Caco-2 (cell line): ENCODE data around the gene MAB21L3. TPM values are rescaled to one million over a fixed set of nuclear protein-coding genes. Genes with fewer than 3 reads are reported as not detected.

ENCODE experiments used
- BruUV-seq: library from RNA; stranded (reverse); fragments of 400-500 nt; replicated peaks from 2 replicates; lab custom pipeline; 2021; lab: Mats Ljungman, UMichigan
- CTCF ChIA-PET: fragments of 300-600 bp; sonication (Branson Sonifier 250); formaldehyde crosslinking; loops from one replicate; lab custom pipeline; 2022; ENCODE audit warnings: antibody characterized with exemption; lab: Charles Lee
- POLR2A ChIA-PET: fragments of 300-600 bp; sonication (Branson Sonifier 250); formaldehyde crosslinking; loops from one replicate; lab custom pipeline; 2022; ENCODE audit warnings: antibody characterized with exemption; lab: Charles Lee
- DNase-seq, 2 experiments: peaks; one replicate each; pipeline versions ENCODE4 v3.0.0 to v3.0.0-alpha.2; 2020 to 2022
- H3K27me3 ChIP-seq: replicated peaks from 2 replicates; pipeline ENCODE4 v1.6.0; 2011; ENCODE audit warnings: low read length; ENCODE audit not compliant: control insufficient read depth, insufficient read depth
- H3K36me3 ChIP-seq: 2 replicates; pipeline ENCODE4 v1.5.1; 2011; ENCODE audit warnings: low read length; ENCODE audit not compliant: control insufficient read depth, insufficient read depth
- H3K4me1 ChIP-seq: fragments of 250-450 bp; sonication (Bioruptor Pico); 2 replicates; pipeline ENCODE4 v1.5.1; 2020; ENCODE audit warnings: mild to moderate bottlenecking
- H3K4me3 ChIP-seq: 2 replicates; pipeline ENCODE4 v1.5.1; 2011; ENCODE audit warnings: low read depth, mild to moderate bottlenecking, control low read depth, low read length
- H3K9me3 ChIP-seq: fragments of 250-450 bp; sonication (Bioruptor Pico); 2 replicates; pipeline ENCODE4 v1.5.1; 2020; ENCODE audit warnings: mild to moderate bottlenecking, moderate library complexity
- H3K27ac Mint-ChIP-seq: one replicate; pipeline ENCODE4 v1.8.0; 2022; ENCODE audit warnings: mixed read lengths; ENCODE audit not compliant: unreplicated experiment
- H3K27me3 Mint-ChIP-seq: one replicate; pipeline ENCODE4 v1.8.0; 2022; ENCODE audit warnings: mixed read lengths; ENCODE audit not compliant: insufficient read depth, unreplicated experiment
- H3K36me3 Mint-ChIP-seq: one replicate; pipeline ENCODE4 v1.8.0; 2022; ENCODE audit warnings: mild to moderate bottlenecking, mixed read lengths; ENCODE audit not compliant: insufficient read depth, unreplicated experiment
- H3K4me1 Mint-ChIP-seq: one replicate; pipeline ENCODE4 v1.8.0; 2022; ENCODE audit warnings: low read depth, mixed read lengths; ENCODE audit not compliant: unreplicated experiment
- H3K4me3 Mint-ChIP-seq: one replicate; pipeline ENCODE4 v1.8.0; 2022; ENCODE audit warnings: mild to moderate bottlenecking, moderate library complexity, mixed read lengths; ENCODE audit not compliant: unreplicated experiment
- H3K9me3 Mint-ChIP-seq: one replicate; pipeline ENCODE4 v1.8.0; 2022; ENCODE audit warnings: mixed read lengths; ENCODE audit not compliant: unreplicated experiment
- intact Hi-C: fragments of 100-400 bp; cut with micrococcal nuclease; formaldehyde crosslinking; loops from one replicate; pipeline ENCODE4 v1.10.0; 2022; ENCODE audit not compliant: unreplicated experiment
- total RNA-seq: library from RNA; stranded (reverse); gene quantifications from 2 replicates; pipeline ENCODE4 v1.2.3, GENCODE V29; 2022
- TF ChIP-seq, protein P1 (sequence below), 2 experiments: fragments of 200-600 bp in 1 of 2; IDR thresholded peaks; 1 replicate in 1 of 2; 2 replicates in 1 of 2; pipeline versions ENCODE4 v1.5.1 to v1.8.0; 2011 to 2022; ENCODE audit warnings: antibody characterized with exemption in 1 of 2, control low read depth in 1 of 2, inconsistent platforms in 1 of 2, low read depth in 1 of 2, low read length in 1 of 2, mild to moderate bottlenecking in 1 of 2, moderate library complexity in 1 of 2; ENCODE audit not compliant: insufficient read depth in 1 of 2, severe bottlenecking in 1 of 2, unreplicated experiment in 1 of 2

Gene MAB21L3
- total RNA-seq, 1 experiment from 2014 or later = 0.66 TPM

- H3K27me3 Mint-ChIP-seq = no peaks in the 10 kb centered on the region
- Histone ChIP-seq H3K27me3 (no peaks in the 10 kb centered on the region), H3K4me3 (no peak overlapping the region), H3K9me3 (no peaks in the 10 kb centered on the region), H3K36me3 (no peaks in the 10 kb centered on the region), H3K4me1 (no peaks in the 10 kb centered on the region)
- H3K36me3 Mint-ChIP-seq = no peaks in the 10 kb centered on the region
- intact Hi-C loops = no loop called here
- DNase-seq = no peak
- CTCF ChIA-PET = no interaction called here
- BruUV-seq = no TSS peak
- TF ChIP-seq, protein P1, sequence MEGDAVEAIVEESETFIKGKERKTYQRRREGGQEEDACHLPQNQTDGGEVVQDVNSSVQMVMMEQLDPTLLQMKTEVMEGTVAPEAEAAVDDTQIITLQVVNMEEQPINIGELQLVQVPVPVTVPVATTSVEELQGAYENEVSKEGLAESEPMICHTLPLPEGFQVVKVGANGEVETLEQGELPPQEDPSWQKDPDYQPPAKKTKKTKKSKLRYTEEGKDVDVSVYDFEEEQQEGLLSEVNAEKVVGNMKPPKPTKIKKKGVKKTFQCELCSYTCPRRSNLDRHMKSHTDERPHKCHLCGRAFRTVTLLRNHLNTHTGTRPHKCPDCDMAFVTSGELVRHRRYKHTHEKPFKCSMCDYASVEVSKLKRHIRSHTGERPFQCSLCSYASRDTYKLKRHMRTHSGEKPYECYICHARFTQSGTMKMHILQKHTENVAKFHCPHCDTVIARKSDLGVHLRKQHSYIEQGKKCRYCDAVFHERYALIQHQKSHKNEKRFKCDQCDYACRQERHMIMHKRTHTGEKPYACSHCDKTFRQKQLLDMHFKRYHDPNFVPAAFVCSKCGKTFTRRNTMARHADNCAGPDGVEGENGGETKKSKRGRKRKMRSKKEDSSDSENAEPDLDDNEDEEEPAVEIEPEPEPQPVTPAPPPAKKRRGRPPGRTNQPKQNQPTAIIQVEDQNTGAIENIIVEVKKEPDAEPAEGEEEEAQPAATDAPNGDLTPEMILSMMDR (IDR thresholded peaks at IDR 0.05; ENCODE audit: insufficient read depth in 1 of 2, low read depth in 1 of 2, low read length in 1 of 2, severe bottlenecking in 1 of 2, unreplicated experiment in 1 of 2) = no peak
- POLR2A ChIA-PET = no interaction called here
- peaks cover 7% of the 10 kb centered on the region for H3K4me1 Mint-ChIP-seq
- no peak overlapping the region for H3K4me3 Mint-ChIP-seq
- H3K27ac Mint-ChIP-seq = no peak overlapping the region
- no peaks in the 10 kb centered on the region for H3K9me3 Mint-ChIP-seq
Measured at GRCh38 chr1:116165572-116165971, 54.4 kb downstream of the MAB21L3 start.

DNA sequence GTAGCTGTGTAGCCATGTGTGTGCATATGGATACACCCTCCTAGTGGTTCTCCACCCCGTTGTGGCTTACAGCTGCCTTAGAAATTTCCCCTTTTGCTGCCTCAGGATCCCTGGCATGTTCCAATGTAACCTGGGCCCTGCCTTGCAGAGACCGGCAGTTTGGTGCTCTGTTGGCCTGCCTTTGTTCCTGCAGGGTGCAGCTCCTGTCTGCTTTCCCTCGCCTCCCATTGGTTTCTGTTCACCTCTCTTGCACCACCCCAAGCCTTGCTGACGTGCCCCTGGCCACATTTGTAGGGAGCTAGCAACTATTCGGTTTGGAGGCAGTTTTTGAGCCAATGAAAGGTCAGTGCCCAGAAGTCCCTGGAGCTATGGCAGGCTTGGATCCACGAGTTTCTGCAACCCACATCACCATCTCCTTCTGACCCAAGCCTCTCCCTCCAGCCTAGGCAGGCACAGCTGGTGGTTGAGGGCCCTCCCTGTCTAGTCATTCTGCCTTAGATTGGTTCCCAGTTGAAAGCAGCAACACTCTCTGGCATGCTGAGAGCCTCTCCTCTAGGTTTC is 54.9 kb downstream of the MAB21L3 start:
- peaks cover 2% of the 10 kb centered on the region; the same call in 1 of the 2 replicates for H3K4me1 ChIP-seq
- H3K4me3 ChIP-seq = no peak overlapping the region
- Mint-ChIP-seq H3K36me3 (no peaks in the 10 kb centered on the region), H3K9me3 (no peaks in the 10 kb centered on the region), H3K4me3 (no peak overlapping the region), H3K4me1 (peaks cover 7% of the 10 kb centered on the region), H3K27ac (no peak overlapping the region), H3K27me3 (no peaks in the 10 kb centered on the region)
- no TSS peak for BruUV-seq
- intact Hi-C loops = no loop called here
- H3K27me3 ChIP-seq = no peaks in the 10 kb centered on the region
- no peaks in the 10 kb centered on the region for H3K36me3 ChIP-seq
- CTCF ChIA-PET = no interaction called here
- TF ChIP-seq, protein P1 (IDR thresholded peaks at IDR 0.05; ENCODE audit: insufficient read depth in 1 of 2, low read depth in 1 of 2, low read length in 1 of 2, severe bottlenecking in 1 of 2, unreplicated experiment in 1 of 2) = no peak
- H3K9me3 ChIP-seq = no peaks in the 10 kb centered on the region
- POLR2A ChIA-PET = no interaction called here
- no peak for DNase-seq

DNA sequence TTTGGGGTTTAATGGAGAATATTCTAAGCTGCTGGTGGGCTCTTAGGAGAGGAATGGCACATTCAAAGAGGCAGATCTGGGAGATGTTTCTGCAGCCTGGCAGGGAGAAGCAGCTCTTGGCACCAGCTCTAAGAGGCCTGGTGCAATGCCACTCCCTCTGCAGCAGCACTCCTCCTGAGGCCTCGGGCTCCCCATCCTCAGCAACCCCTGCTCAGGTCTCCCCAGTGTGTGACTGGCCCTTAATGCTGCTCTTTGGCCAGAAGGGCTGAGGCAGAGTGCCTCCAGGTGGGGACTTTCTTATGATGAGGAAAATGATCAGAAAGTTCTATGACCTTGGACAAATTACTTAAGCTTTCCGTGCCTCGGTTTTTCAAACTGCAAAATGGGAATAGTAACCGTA is 55.5 kb downstream of the MAB21L3 start:
- H3K36me3 Mint-ChIP-seq = no peaks in the 10 kb centered on the region
- Histone ChIP-seq H3K36me3 (no peaks in the 10 kb centered on the region), H3K4me1 (peaks cover 8% of the 10 kb centered on the region; the same call in 1 of the 2 replicates), H3K27me3 (no peaks in the 10 kb centered on the region), H3K9me3 (no peaks in the 10 kb centered on the region), H3K4me3 (no peak overlapping the region)
- CTCF ChIA-PET = no interaction called here
- no peaks in the 10 kb centered on the region for H3K9me3 Mint-ChIP-seq
- TF ChIP-seq, protein P1 (IDR thresholded peaks at IDR 0.05; ENCODE audit: insufficient read depth in 1 of 2, low read depth in 1 of 2, low read length in 1 of 2, severe bottlenecking in 1 of 2, unreplicated experiment in 1 of 2) = no peak
- no TSS peak for BruUV-seq
- no peak overlapping the region for H3K27ac Mint-ChIP-seq
- H3K4me1 Mint-ChIP-seq = peaks cover 7% of the 10 kb centered on the region
- H3K27me3 Mint-ChIP-seq = no peaks in the 10 kb centered on the region
- POLR2A ChIA-PET = no interaction called here
- no peak for DNase-seq
- H3K4me3 Mint-ChIP-seq = no peak overlapping the region
- intact Hi-C loops = no loop called here
